PC-9 (cell line): ENCODE measurements around the gene APLNR. TPM values are rescaled to one million over a fixed set of nuclear protein-coding genes. Genes with fewer than 3 reads are reported as not detected.

Source experiments
- BruUV-seq: library from RNA; stranded (reverse); fragments of 400-500 nt; replicated peaks from 2 replicates; lab custom pipeline; 2021; lab: Mats Ljungman, UMichigan
- CTCF ChIA-PET: fragments of 300-600 bp; sonication (Branson Sonifier 250); formaldehyde crosslinking; loops from one replicate; lab custom pipeline; 2022; ENCODE audit warnings: antibody characterized with exemption; lab: Charles Lee
- POLR2A ChIA-PET: fragments of 300-600 bp; sonication (Branson Sonifier 250); formaldehyde crosslinking; loops from one replicate; lab custom pipeline; 2022; ENCODE audit warnings: antibody characterized with exemption; ENCODE audit not compliant: unreplicated experiment; lab: Charles Lee
- DNase-seq, 2 experiments: peaks; one replicate each; pipeline versions ENCODE4 v3.0.0 to v3.0.0-alpha.2; 2015 to 2022; ENCODE audit warnings: mixed read lengths in 1 of 2
- H2AFZ ChIP-seq: fragments of 200-600 bp; sonication (generic); 2 replicates; pipeline ENCODE4 v1.8.1; 2017; ENCODE audit warnings: antibody characterized with exemption
- H3F3A ChIP-seq: fragments of 200-600 bp; sonication (generic); 2 replicates; pipeline ENCODE4 v1.8.1; 2017; ENCODE audit warnings: antibody characterized with exemption, mild to moderate bottlenecking, low read depth; ENCODE audit not compliant: insufficient read depth
- H3K27ac ChIP-seq: fragments of 200-600 bp; sonication (generic); 2 replicates; pipeline ENCODE4 v1.6.1; 2016; ENCODE audit warnings: mixed run types
- H3K27me3 ChIP-seq: fragments of 200-600 bp; sonication (generic); 2 replicates; pipeline ENCODE4 v1.6.1; 2016; ENCODE audit warnings: low read depth, mixed run types; ENCODE audit not compliant: insufficient read depth
- H3K36me3 ChIP-seq: fragments of 200-600 bp; sonication (generic); 2 replicates; pipeline ENCODE4 v1.6.1; 2016; ENCODE audit warnings: low read depth, mixed run types
- H3K4me1 ChIP-seq: fragments of 200-600 bp; sonication (generic); replicated peaks from 2 replicates; pipeline ENCODE4 v1.6.1; 2016; ENCODE audit warnings: mixed run types; ENCODE audit not compliant: insufficient read depth
- H3K4me2 ChIP-seq: fragments of 200-600 bp; sonication (generic); 2 replicates; pipeline ENCODE4 v1.6.1; 2017; ENCODE audit warnings: mixed run types
- H3K4me3 ChIP-seq: fragments of 200-600 bp; sonication (generic); 2 replicates; pipeline ENCODE4 v1.6.1; 2016; ENCODE audit warnings: mixed run types
- H3K79me2 ChIP-seq: fragments of 200-600 bp; sonication (generic); 2 replicates; pipeline ENCODE4 v1.6.1; 2017; ENCODE audit warnings: low read depth, mixed run types
- H3K9me2 ChIP-seq: fragments of 200-600 bp; sonication (generic); 2 replicates; pipeline ENCODE4 v1.8.1; 2017; ENCODE audit warnings: mild to moderate bottlenecking; ENCODE audit not compliant: insufficient read depth
- H3K9me3 ChIP-seq: fragments of 200-600 bp; sonication (generic); 2 replicates; pipeline ENCODE4 v1.8.1; 2016; ENCODE audit warnings: low read depth; ENCODE audit not compliant: insufficient read depth
- H4K20me1 ChIP-seq: fragments of 200-600 bp; sonication (generic); 2 replicates; pipeline ENCODE4 v1.8.1; 2017; ENCODE audit not compliant: insufficient read depth
- EZH2 ChIP-seq: fragments of 200-600 bp; sonication (generic); IDR thresholded peaks from 2 replicates; pipeline ENCODE4 v1.8.0; 2017; ENCODE audit warnings: antibody characterized with exemption, low read depth
- intact Hi-C: fragments of 100-400 bp; cut with micrococcal nuclease; formaldehyde crosslinking; loops from one replicate; pipeline ENCODE4 v1.10.0; 2022; ENCODE audit not compliant: unreplicated experiment
- total RNA-seq: library from RNA; stranded (reverse); gene quantifications from 2 replicates; pipeline ENCODE4 v1.2.3, GENCODE V29; 2021
- TF ChIP-seq, protein P1 (sequence below): fragments of 200-600 bp; sonication (generic); conservative IDR thresholded peaks from 2 replicates; pipeline ENCODE4 v1.6.1; 2017; ENCODE audit warnings: mixed run types, antibody characterized with exemption, mild to moderate bottlenecking, moderate library complexity

APLNR gene
- total RNA-seq, 1 experiment from 2014 or later, result not detected

DNA sequence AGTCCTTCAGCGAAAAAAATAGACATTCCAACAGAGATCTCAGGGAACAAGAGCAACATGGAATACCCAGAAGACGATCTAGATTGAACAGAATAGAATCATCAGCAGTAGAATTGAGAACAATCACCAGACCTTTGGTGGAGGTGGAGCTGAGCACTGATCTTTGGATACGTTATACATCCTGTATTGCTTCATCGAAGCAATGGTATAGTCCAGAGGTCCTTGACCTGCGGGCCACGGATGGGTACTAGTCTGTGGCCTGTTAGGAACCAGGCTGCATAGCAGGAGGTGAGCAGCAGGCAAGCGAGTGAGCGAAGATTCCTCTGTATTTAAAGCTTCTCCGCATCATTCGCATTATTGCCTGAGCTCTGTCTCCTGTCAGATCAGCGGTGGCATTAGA, 37.7 kb downstream of the APLNR start:
- H2AFZ ChIP-seq, result no peak overlapping the region
- H3K9me2 ChIP-seq, result no peaks in the 10 kb centered on the region
- no peaks in the 10 kb centered on the region for H3K79me2 ChIP-seq
- H3F3A ChIP-seq, result no peaks in the 10 kb centered on the region
- CTCF ChIA-PET, result no interaction called here
- H3K27me3 ChIP-seq, result peaks cover 44% of the 10 kb centered on the region
- BruUV-seq, result no TSS peak
- no peak for DNase-seq
- POLR2A ChIA-PET, result no interaction called here
- no peak overlapping the region for H3K4me2 ChIP-seq
- no peak overlapping the region for H3K27ac ChIP-seq
- TF ChIP-seq EZH2, result no peak
- TF ChIP-seq, protein P1, sequence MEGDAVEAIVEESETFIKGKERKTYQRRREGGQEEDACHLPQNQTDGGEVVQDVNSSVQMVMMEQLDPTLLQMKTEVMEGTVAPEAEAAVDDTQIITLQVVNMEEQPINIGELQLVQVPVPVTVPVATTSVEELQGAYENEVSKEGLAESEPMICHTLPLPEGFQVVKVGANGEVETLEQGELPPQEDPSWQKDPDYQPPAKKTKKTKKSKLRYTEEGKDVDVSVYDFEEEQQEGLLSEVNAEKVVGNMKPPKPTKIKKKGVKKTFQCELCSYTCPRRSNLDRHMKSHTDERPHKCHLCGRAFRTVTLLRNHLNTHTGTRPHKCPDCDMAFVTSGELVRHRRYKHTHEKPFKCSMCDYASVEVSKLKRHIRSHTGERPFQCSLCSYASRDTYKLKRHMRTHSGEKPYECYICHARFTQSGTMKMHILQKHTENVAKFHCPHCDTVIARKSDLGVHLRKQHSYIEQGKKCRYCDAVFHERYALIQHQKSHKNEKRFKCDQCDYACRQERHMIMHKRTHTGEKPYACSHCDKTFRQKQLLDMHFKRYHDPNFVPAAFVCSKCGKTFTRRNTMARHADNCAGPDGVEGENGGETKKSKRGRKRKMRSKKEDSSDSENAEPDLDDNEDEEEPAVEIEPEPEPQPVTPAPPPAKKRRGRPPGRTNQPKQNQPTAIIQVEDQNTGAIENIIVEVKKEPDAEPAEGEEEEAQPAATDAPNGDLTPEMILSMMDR, result no peak
- no peak overlapping the region for H3K4me3 ChIP-seq
- H3K9me3 ChIP-seq, result no peaks in the 10 kb centered on the region
- no peaks in the 10 kb centered on the region for H3K36me3 ChIP-seq
- H4K20me1 ChIP-seq, result 0 out of 2 replicates have a peak, but pooled peaks cover 2% of the 10 kb centered on the region
- intact Hi-C loops, result no loop called here
- no peaks in the 10 kb centered on the region for H3K4me1 ChIP-seq

GRCh38 chr11:57197762-57198161, 39.3 kb downstream of the APLNR start:
- H3K79me2 ChIP-seq, result no peaks in the 10 kb centered on the region
- no peak for DNase-seq
- H3K27ac ChIP-seq, result no peak overlapping the region
- POLR2A ChIA-PET, result no interaction called here
- intact Hi-C loops, result no loop called here
- H2AFZ ChIP-seq, result no peak overlapping the region
- TF ChIP-seq, protein P1, result no peak
- TF ChIP-seq EZH2, result no peak
- no TSS peak for BruUV-seq
- 0 out of 2 replicates have a peak, but pooled peaks cover 2% of the 10 kb centered on the region for H4K20me1 ChIP-seq
- H3K27me3 ChIP-seq, result peaks cover 33% of the 10 kb centered on the region
- no peaks in the 10 kb centered on the region for H3K9me3 ChIP-seq
- H3K4me2 ChIP-seq, result no peak overlapping the region
- H3K9me2 ChIP-seq, result no peaks in the 10 kb centered on the region
- no peaks in the 10 kb centered on the region for H3K4me1 ChIP-seq
- H3K36me3 ChIP-seq, result no peaks in the 10 kb centered on the region
- no peak overlapping the region for H3K4me3 ChIP-seq
- CTCF ChIA-PET, result no interaction called here
- H3F3A ChIP-seq, result no peaks in the 10 kb centered on the region

GRCh38 chr11:57196596-57196995, 40.5 kb downstream of the APLNR start:
- intact Hi-C loops, result no loop called here
- no peaks in the 10 kb centered on the region for H3K9me2 ChIP-seq
- CTCF ChIA-PET, result no interaction called here

More at GRCh38 chr11:57196596-57196995, 40.5 kb downstream of the APLNR start:
- TF ChIP-seq, protein P1, result no peak
- TF ChIP-seq EZH2, result no peak
- BruUV-seq, result no TSS peak
- Histone ChIP-seq H3K9me3 (no peaks in the 10 kb centered on the region), H3K4me3 (no peak overlapping the region), H3K27ac (no peak overlapping the region), H3K27me3 (peaks cover 30% of the 10 kb centered on the region), H3K36me3 (no peaks in the 10 kb centered on the region), H3K4me2 (no peak overlapping the region), H3K4me1 (no peaks in the 10 kb centered on the region), H4K20me1 (0 out of 2 replicates have a peak, but pooled peaks cover 2% of the 10 kb centered on the region), H3K79me2 (no peaks in the 10 kb centered on the region), H3F3A (no peaks in the 10 kb centered on the region), H2AFZ (no peak overlapping the region)
- no peak for DNase-seq
- POLR2A ChIA-PET, result no interaction called here
